Activated CD4-positive, alpha-beta T cell treated with anti-CD3 and anti-CD28 coated beads, Interleukin-2, amount 50 U/mL, for 24 hours (primary cell): ENCODE measurements around the gene RNF145.
"Not testable (repeated sequence)": the region's sequence is repeated elsewhere in the genome, so short reads cannot be mapped to it uniquely, and the experiment has no call there.

ENCODE experiments used
- DNase-seq, 2 donors: peaks; one replicate each; pipeline ENCODE4 v3.0.0-alpha.2; 2020; ENCODE audit warnings: low read depth in 1 of 2, low spot score in 1 of 2

Gene RNF145

GRCh38 chr5:159120446-159120845, 88.9 kb downstream of the RNF145 start:
- DNase-seq: no peak

GRCh38 chr5:159119842-159120241, 89.5 kb downstream of the RNF145 start:
- not testable (repeated sequence) for DNase-seq

- DNase-seq: not testable (repeated sequence)
Observed at GRCh38 chr5:159118958-159119659, 90.2 kb downstream of the RNF145 start.

GRCh38 chr5:159113405-159113804, 95.9 kb downstream of the RNF145 start:
- no peak for DNase-seq

GRCh38 chr5:159112436-159112835, 96.9 kb downstream of the RNF145 start:
- DNase-seq: no peak
